Fibroblast of skin of right quadriceps (primary cell): ENCODE measurements around the gene GHRHR.
A peak's percentile ranks its signal among the peaks of the same experiment; 100 is the strongest.

Experiments
- DNase-seq: peaks from one replicate; pipeline ENCODE4 v3.0.0-alpha.2; 2013

The GHRHR gene

GRCh38 chr7:30987178-30987577 is 23.4 kb downstream of the GHRHR start:
- no peak for DNase-seq

- no peak for DNase-seq
Measured at GRCh38 chr7:30987936-30988335, 24.2 kb downstream of the GHRHR start.

GRCh38 chr7:30988351-30989005 is 24.7 kb downstream of the GHRHR start:
- no peak for DNase-seq

- DNase-seq: no peak
Measured at GRCh38 chr7:30989008-30989823, 25.5 kb downstream of the GHRHR start.

- DNase-seq: no peak
Measured at GRCh38 chr7:30989824-30990672, 26.3 kb downstream of the GHRHR start.

GRCh38 chr7:30990673-30991170 is 27.0 kb downstream of the GHRHR start:
- DNase-seq: peak; percentile 16

- no peak for DNase-seq
Measured at GRCh38 chr7:30992414-30992813, 28.7 kb downstream of the GHRHR start.

- DNase-seq: no peak
Measured at GRCh38 chr7:30994206-30995100, 30.7 kb downstream of the GHRHR start.

GRCh38 chr7:30995536-30995935 is 31.8 kb downstream of the GHRHR start:
- no peak for DNase-seq

GRCh38 chr7:30996256-30996655 is 32.5 kb downstream of the GHRHR start:
- DNase-seq: no peak

- DNase-seq: no peak
Measured at GRCh38 chr7:30996883-30997282, 33.1 kb downstream of the GHRHR start.

GRCh38 chr7:30997316-30997715 is 33.6 kb downstream of the GHRHR start:
- no peak for DNase-seq

- DNase-seq: no peak
Measured at GRCh38 chr7:30998180-30998579, 34.4 kb downstream of the GHRHR start.

GRCh38 chr7:31000161-31000693 is 36.5 kb downstream of the GHRHR start:
- DNase-seq: no peak

- no peak for DNase-seq
Measured at GRCh38 chr7:31000779-31001178, 37.0 kb downstream of the GHRHR start.

- peak; percentile 63 for DNase-seq
Measured at GRCh38 chr7:31002256-31002655, 38.5 kb downstream of the GHRHR start.

GRCh38 chr7:31003097-31003496 is 39.3 kb downstream of the GHRHR start:
- DNase-seq: no peak

- DNase-seq: peak; percentile 20
Measured at GRCh38 chr7:31003721-31004120, 40.0 kb downstream of the GHRHR start.

- no peak for DNase-seq
Measured at GRCh38 chr7:31004393-31004792, 40.6 kb downstream of the GHRHR start.

GRCh38 chr7:31006857-31007256 is 43.1 kb downstream of the GHRHR start:
- no peak for DNase-seq

- no peak for DNase-seq
Measured at GRCh38 chr7:31007634-31008033, 43.9 kb downstream of the GHRHR start.

- no peak for DNase-seq
Measured at GRCh38 chr7:31014826-31015225, 51.1 kb downstream of the GHRHR start.
